Activated naive CD4-positive, alpha-beta T cell treated with anti-CD3 and anti-CD28 coated beads for 36 hours (primary cell): ENCODE data around the gene RNMT. TPM values are rescaled to one million over a fixed set of nuclear protein-coding genes. Genes with fewer than 3 reads are reported as not detected.

Experiments used
- CTCF ChIA-PET: fragments of 350-600 bp; sonication (Branson Sonifier 250); formaldehyde crosslinking; loops from one replicate; lab custom pipeline; 2021; ENCODE audit warnings: antibody characterized with exemption; lab: Charles Lee
- DNase-seq: peaks from one replicate; pipeline ENCODE4 v3.0.0-alpha.2; 2020
- H3K27ac Mint-ChIP-seq: one replicate; pipeline ENCODE4 v1.8.0; 2021; ENCODE audit warnings: mild to moderate bottlenecking, mixed read lengths
- H3K27me3 Mint-ChIP-seq: one replicate; pipeline ENCODE4 v1.8.0; 2021; ENCODE audit warnings: low read depth, mixed read lengths
- H3K36me3 Mint-ChIP-seq: one replicate; pipeline ENCODE4 v1.8.0; 2021; ENCODE audit warnings: low read depth, mixed read lengths
- H3K4me1 Mint-ChIP-seq: one replicate; pipeline ENCODE4 v1.8.0; 2021; ENCODE audit warnings: low read depth, mixed read lengths
- H3K4me3 Mint-ChIP-seq: one replicate; pipeline ENCODE4 v1.8.0; 2021; ENCODE audit warnings: mild to moderate bottlenecking, moderate library complexity, mixed read lengths
- H3K9me3 Mint-ChIP-seq: one replicate; pipeline ENCODE4 v1.8.0; 2021; ENCODE audit warnings: mixed read lengths
- intact Hi-C: fragments of 100-400 bp; cut with micrococcal nuclease; formaldehyde crosslinking; loops from one replicate; pipeline ENCODE4 v1.15.1; 2023
- total RNA-seq, 2 experiments: library from RNA; stranded (reverse); gene quantifications; one replicate each; pipeline ENCODE4 v1.2.3, GENCODE V29; 2021

RNMT gene
- total RNA-seq, 2 experiments from 2014 or later, result 25.2 to 27.4 TPM

GRCh38 chr18:13712400-13713131 is 13.9 kb upstream of the RNMT start:
- intact Hi-C loops, result no loop called here
- H3K36me3 Mint-ChIP-seq, result peaks cover 11% of the 10 kb centered on the region
- no peaks in the 10 kb centered on the region for H3K9me3 Mint-ChIP-seq
- H3K27me3 Mint-ChIP-seq, result no peaks in the 10 kb centered on the region
- CTCF ChIA-PET, result interaction anchor here (0.6 to 1.7 kb wide), 3 partner anchors 14 to 1285 kb away, joined by 3 to 6 read pairs (median 3); partner anchors contain the start of genes FAM210A and RNMT
- DNase-seq, result no peak
- no peak overlapping the region for H3K4me3 Mint-ChIP-seq
- H3K4me1 Mint-ChIP-seq, result peaks cover 10% of the 10 kb centered on the region
- no peak overlapping the region for H3K27ac Mint-ChIP-seq

DNA sequence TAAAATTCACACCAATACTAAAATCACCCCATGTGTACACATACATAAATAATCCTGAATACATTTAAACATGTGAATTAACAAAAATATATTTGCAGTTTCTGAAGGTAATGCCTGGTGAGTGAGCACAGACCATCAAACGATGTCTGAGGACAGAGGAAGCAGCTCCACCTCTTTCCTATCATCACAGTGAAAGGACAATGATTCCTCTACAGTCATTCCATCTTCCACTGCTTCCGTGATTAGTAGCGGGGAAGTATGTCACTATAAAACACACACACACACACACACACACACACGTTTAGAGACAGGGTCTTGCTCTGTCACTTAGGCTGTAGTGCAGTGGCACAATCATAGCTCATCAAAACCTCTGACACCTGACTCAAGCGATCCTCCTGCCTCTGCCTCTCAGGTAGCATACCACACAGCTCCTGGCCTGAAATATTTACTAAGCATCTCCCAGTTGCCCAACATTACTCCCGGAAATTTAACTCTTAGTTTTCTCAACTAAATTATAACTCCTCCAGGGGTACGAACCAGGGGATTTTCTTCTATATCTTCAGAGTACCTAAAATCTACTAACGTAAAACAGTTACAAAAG is 12.9 kb upstream of the RNMT start:
- peaks cover 14% of the 10 kb centered on the region for H3K4me1 Mint-ChIP-seq
- no peak overlapping the region for H3K4me3 Mint-ChIP-seq
- H3K27ac Mint-ChIP-seq, result no peak overlapping the region
- intact Hi-C loops, result no loop called here
- no peaks in the 10 kb centered on the region for H3K9me3 Mint-ChIP-seq
- no peaks in the 10 kb centered on the region for H3K27me3 Mint-ChIP-seq
- CTCF ChIA-PET, result interaction anchor here (1.7 kb wide), 1 partner anchor 13 kb away, joined by 6 read pairs; the partner anchor contains the start of genes FAM210A and RNMT
- DNase-seq, result no peak
- H3K36me3 Mint-ChIP-seq, result peaks cover 12% of the 10 kb centered on the region

GRCh38 chr18:13715330-13715729 is 11.1 kb upstream of the RNMT start:
- H3K36me3 Mint-ChIP-seq, result peaks cover 12% of the 10 kb centered on the region
- H3K9me3 Mint-ChIP-seq, result no peaks in the 10 kb centered on the region
- H3K4me3 Mint-ChIP-seq, result no peak overlapping the region
- H3K4me1 Mint-ChIP-seq, result peaks cover 19% of the 10 kb centered on the region
- H3K27me3 Mint-ChIP-seq, result no peaks in the 10 kb centered on the region
- no peak overlapping the region for H3K27ac Mint-ChIP-seq
- intact Hi-C loops, result no loop called here
- CTCF ChIA-PET, result no interaction called here
- DNase-seq, result no peak

- Mint-ChIP-seq H3K4me3 (no peak overlapping the region), H3K27ac (no peak overlapping the region), H3K27me3 (no peaks in the 10 kb centered on the region), H3K36me3 (peaks cover 5% of the 10 kb centered on the region), H3K9me3 (no peaks in the 10 kb centered on the region), H3K4me1 (peaks cover 24% of the 10 kb centered on the region)
- no peak for DNase-seq
- CTCF ChIA-PET, result no interaction called here
- intact Hi-C loops, result no loop called here
These were observed 9.6 kb upstream of the RNMT start for GRCh38 chr18:13716916-13717315.

GRCh38 chr18:13720123-13720522 is 6.3 kb upstream of the RNMT start:
- H3K36me3 Mint-ChIP-seq, result peaks cover 5% of the 10 kb centered on the region
- no peaks in the 10 kb centered on the region for H3K9me3 Mint-ChIP-seq
- no peaks in the 10 kb centered on the region for H3K27me3 Mint-ChIP-seq
- H3K4me3 Mint-ChIP-seq, result no peak overlapping the region
- CTCF ChIA-PET, result interaction anchor here (0.7 kb wide), 1 partner anchor 13 kb away, joined by 3 read pairs; no protein-coding TSS in a partner anchor
- DNase-seq, result no peak
- intact Hi-C loops, result loop anchor here (10.0 kb wide), 4 partner anchors 45 to 835 kb away; partner anchors contain the start of gene PTPN2
- H3K4me1 Mint-ChIP-seq, result peaks cover 39% of the 10 kb centered on the region
- H3K27ac Mint-ChIP-seq, result no peak overlapping the region

- Mint-ChIP-seq H3K36me3 (peaks cover 5% of the 10 kb centered on the region), H3K27me3 (no peaks in the 10 kb centered on the region), H3K9me3 (no peaks in the 10 kb centered on the region), H3K4me3 (no peak overlapping the region), H3K27ac (no peak overlapping the region), H3K4me1 (peaks cover 40% of the 10 kb centered on the region)
- DNase-seq, result no peak
- CTCF ChIA-PET, result no interaction called here
- intact Hi-C loops, result loop anchor here (10.0 kb wide), 4 partner anchors 46 to 836 kb away; partner anchors contain the start of gene PTPN2
These were observed 5.6 kb upstream of the RNMT start for GRCh38 chr18:13720847-13721246.

DNA sequence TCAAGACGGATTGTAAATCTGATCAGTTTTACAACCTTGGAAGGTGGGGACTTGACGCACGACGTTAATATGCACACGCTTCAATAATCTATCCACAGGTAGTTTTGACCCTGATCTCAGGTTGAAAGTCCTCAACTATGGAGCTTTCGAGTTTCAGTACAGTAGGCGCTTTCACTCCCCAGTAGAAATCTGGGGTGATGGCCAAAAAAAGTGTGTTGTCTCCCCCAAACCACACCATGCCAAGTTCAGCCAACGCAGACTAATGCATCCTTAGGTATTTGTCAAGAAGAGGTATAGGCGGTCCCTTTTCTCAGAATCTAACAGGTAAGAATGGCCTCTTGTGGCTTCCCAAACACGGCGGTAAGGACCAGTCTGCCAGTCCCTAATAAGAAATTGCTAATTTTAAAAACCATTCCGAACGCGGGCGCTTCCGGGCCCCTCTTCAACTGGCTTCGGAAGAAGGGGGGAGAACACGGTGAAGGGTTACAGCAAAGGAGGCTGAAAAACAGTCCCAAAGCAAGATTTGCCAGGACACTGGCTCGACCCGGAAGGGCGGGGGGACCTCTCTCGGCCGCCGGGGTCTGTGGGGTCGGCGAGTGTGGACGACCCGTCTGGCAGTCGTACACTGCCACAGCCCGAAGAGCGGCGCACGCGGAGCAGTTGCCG is 774 bp upstream of the RNMT start:
- Mint-ChIP-seq H3K4me3 (peak overlapping the region; percentile 91), H3K36me3 (peaks cover 4% of the 10 kb centered on the region), H3K9me3 (no peaks in the 10 kb centered on the region), H3K4me1 (peaks cover 48% of the 10 kb centered on the region), H3K27ac (peak overlapping the region; percentile 27), H3K27me3 (no peaks in the 10 kb centered on the region)
- CTCF ChIA-PET, result interaction anchor here (0.8 to 2.1 kb wide), 2 partner anchors 12 to 509 kb away, joined by 3 to 6 read pairs; no protein-coding TSS in a partner anchor
- intact Hi-C loops, result loop anchor here (1.0 to 10.0 kb wide), 11 partner anchors 51 to 1023 kb away; partner anchors contain the start of genes CEP76, PSMG2, PTPN2 and ZNF519
- DNase-seq, result peak; percentile 21

DNA sequence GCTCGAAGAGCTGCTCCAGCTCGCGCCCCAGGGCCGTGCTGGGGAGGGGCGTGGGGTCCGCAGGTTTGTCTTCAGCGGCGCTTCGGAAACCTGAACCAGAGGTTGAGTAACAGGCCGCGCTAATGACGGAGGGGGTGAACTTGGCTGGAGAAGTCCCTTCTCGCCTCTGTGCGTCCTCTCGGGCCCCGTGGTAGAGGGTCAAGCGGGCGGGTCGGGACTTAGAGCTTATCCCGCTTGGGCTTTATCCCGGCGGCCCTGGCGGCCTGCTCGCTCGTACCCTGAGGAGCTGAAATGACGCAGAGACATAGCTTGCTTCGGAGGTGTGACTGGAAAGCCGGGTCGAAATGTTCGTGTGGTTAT is 479 bp downstream of the RNMT start:
- DNase-seq, result peak; percentile 47
- Mint-ChIP-seq H3K4me3 (peak overlapping the region; percentile 91), H3K27ac (peak overlapping the region; percentile 89), H3K4me1 (peaks cover 49% of the 10 kb centered on the region), H3K27me3 (no peaks in the 10 kb centered on the region), H3K9me3 (no peaks in the 10 kb centered on the region), H3K36me3 (peaks cover 5% of the 10 kb centered on the region)
- CTCF ChIA-PET, result interaction anchor here (0.6 to 2.1 kb wide), 4 partner anchors 13 to 267 kb away, joined by 3 to 6 read pairs (median 3); no protein-coding TSS in a partner anchor
- intact Hi-C loops, result loop anchor here (1.0 to 10.0 kb wide), 11 partner anchors 52 to 1024 kb away; partner anchors contain the start of genes CEP76, PSMG2, PTPN2 and ZNF519

DNA sequence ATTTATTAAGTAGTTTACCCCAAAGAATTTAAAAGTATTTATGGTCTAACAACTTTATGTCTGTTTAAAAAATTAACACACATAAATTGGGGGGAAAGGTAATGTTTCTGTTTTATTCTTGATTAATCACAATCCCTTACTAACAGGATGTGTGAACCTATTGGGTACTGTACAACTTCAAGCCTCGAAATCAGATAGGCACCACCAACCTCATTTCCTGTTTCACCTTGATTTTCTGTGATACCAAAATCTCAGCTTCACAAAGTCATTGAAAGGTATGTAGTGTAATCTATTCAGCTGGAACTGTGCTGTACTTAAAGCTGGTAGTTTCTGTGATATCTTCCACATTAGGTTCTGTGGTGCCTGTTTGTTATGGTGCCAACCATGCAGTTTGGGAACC is 4.0 kb downstream of the RNMT start:
- Mint-ChIP-seq H3K4me1 (peaks cover 37% of the 10 kb centered on the region), H3K36me3 (peaks cover 23% of the 10 kb centered on the region), H3K27me3 (no peaks in the 10 kb centered on the region), H3K4me3 (no peak overlapping the region), H3K27ac (no peak overlapping the region), H3K9me3 (peaks cover 2% of the 10 kb centered on the region)
- no peak for DNase-seq
- intact Hi-C loops, result no loop called here
- CTCF ChIA-PET, result interaction anchor here (0.6 to 1.9 kb wide), 2 partner anchors 39 to 173 kb away, joined by 5 to 6 read pairs; no protein-coding TSS in a partner anchor

DNA sequence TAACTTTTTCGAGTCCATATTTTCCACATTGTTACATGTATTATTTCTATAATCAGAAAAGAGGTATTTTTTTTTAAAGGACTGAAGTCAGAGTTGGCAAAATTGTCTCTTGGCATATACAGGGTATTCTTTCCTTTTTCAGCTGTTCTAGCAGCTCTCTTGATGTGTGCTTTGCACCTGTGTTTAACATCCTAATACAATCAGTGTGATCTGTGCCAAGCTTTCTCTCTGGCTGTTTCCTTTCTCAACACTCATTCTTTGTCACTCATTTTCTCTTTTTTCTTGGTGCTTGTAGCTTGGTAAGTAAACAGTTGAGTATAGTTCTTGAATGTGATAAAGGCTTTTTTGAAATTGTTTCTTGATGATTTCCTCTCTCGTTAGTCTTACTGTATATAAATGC is 9.2 kb downstream of the RNMT start:
- Mint-ChIP-seq H3K4me1 (peaks cover 9% of the 10 kb centered on the region), H3K27me3 (no peaks in the 10 kb centered on the region), H3K9me3 (peaks cover 2% of the 10 kb centered on the region), H3K36me3 (peaks cover 49% of the 10 kb centered on the region), H3K4me3 (no peak overlapping the region), H3K27ac (no peak overlapping the region)
- DNase-seq, result no peak
- intact Hi-C loops, result no loop called here
- CTCF ChIA-PET, result no interaction called here

- Mint-ChIP-seq H3K36me3 (peaks cover 57% of the 10 kb centered on the region), H3K27ac (no peak overlapping the region), H3K9me3 (no peaks in the 10 kb centered on the region), H3K4me1 (peaks cover 4% of the 10 kb centered on the region), H3K4me3 (no peak overlapping the region), H3K27me3 (no peaks in the 10 kb centered on the region)
- CTCF ChIA-PET, result interaction anchor here (0.7 kb wide), 1 partner anchor 14 kb away, joined by 3 read pairs; no protein-coding TSS in a partner anchor
- intact Hi-C loops, result no loop called here
- no peak for DNase-seq
These were observed 19.2 kb downstream of the RNMT start for GRCh38 chr18:13745696-13746095.

- Mint-ChIP-seq H3K27me3 (no peaks in the 10 kb centered on the region), H3K4me1 (peaks cover 4% of the 10 kb centered on the region), H3K4me3 (no peak overlapping the region), H3K36me3 (peaks cover 61% of the 10 kb centered on the region), H3K27ac (no peak overlapping the region), H3K9me3 (no peaks in the 10 kb centered on the region)
- CTCF ChIA-PET, result no interaction called here
- intact Hi-C loops, result no loop called here
- no peak for DNase-seq
These were observed 20.2 kb downstream of the RNMT start for GRCh38 chr18:13746633-13747032.
